ENCODE measurements around the gene KCNIP4. TPM values are rescaled to one million over a fixed set of nuclear protein-coding genes. Genes with fewer than 3 reads are reported as not detected.

Gene KCNIP4
- total and polyA plus RNA-seq, 2 experiments from 2014 or later: 0.65 TPM; not detected in 1

DNA sequence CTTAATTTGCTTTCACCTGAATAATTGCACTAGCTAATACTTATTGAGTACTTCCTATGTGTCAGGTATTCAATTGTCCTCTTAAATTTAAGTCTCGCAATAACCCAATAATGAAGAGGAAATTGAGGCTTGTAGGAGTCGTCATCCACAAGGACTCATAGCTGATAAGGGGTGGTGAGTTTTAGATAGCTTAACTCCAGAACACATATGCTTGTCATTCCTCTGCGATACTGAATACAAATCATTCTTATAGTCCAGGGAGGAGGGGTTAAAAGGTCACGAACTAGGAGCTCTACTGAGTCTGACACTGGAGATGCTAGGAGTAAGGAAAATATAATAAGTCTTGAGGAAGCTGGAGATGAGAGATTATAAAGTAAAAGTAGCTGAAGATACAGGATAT, 1249.8 kb downstream of the KCNIP4 start:
- Histone ChIP-seq H3K79me2 (ENCODE audit: insufficient read depth) (peaks cover 35% of the 10 kb centered on the region), H2AFZ (peak overlapping the region; percentile 99), H3K27ac (no peak overlapping the region), H3K4me3 (no peak overlapping the region), H3K9me2 (ENCODE audit: insufficient read depth) (no peaks in the 10 kb centered on the region), H4K20me1 (ENCODE audit: insufficient read depth) (no peaks in the 10 kb centered on the region), H3K4me1 (ENCODE audit: insufficient read depth) (peaks cover 10% of the 10 kb centered on the region), H3K27me3 (replicated peaks; ENCODE audit: insufficient read depth) (no peaks in the 10 kb centered on the region), H3F3A (ENCODE audit: insufficient read depth) (no peaks in the 10 kb centered on the region), H3K4me2 (ENCODE audit: unreplicated experiment) (peak overlapping the region; percentile 99), H3K9ac (no peak overlapping the region), H3K36me3 (ENCODE audit: low read depth) (no peaks in the 10 kb centered on the region), H3K9me3 (ENCODE audit: low read depth) (no peaks in the 10 kb centered on the region)
- 18 to 24% methylated on average over 4 of the region's 4 CpGs for WGBS, 2 experiments (ENCODE audit: low coverage in 1 of 2, low lambda C conversion rate in 2 of 2, missing lambda C conversion rate in 2 of 2)
- no peak for DNase-seq
- TF ChIP-seq EZH2phosphoT487 (IDR thresholded peaks at IDR 0.05; ENCODE audit: insufficient read depth, low read depth) (no peak), EZH2 (IDR thresholded peaks at IDR 0.05; ENCODE audit: insufficient read depth, poor library complexity, severe bottlenecking) (no peak)
- in situ Hi-C loops (cut with MboI): loop anchor here (25.0 kb wide), 3 partner anchors 262 to 2012 kb away; no protein-coding TSS in a partner anchor

- H3K4me1 ChIP-seq (ENCODE audit: insufficient read depth): peaks cover 10% of the 10 kb centered on the region
- no peaks in the 10 kb centered on the region for H3K36me3 ChIP-seq (ENCODE audit: low read depth)
- TF ChIP-seq EZH2phosphoT487 (IDR thresholded peaks at IDR 0.05; ENCODE audit: insufficient read depth, low read depth): no peak
- no peak for TF ChIP-seq EZH2 (IDR thresholded peaks at IDR 0.05; ENCODE audit: insufficient read depth, poor library complexity, severe bottlenecking)
- H3K4me2 ChIP-seq (ENCODE audit: unreplicated experiment): no peak overlapping the region
- no peak overlapping the region for H3K9ac ChIP-seq
- H3K4me3 ChIP-seq: no peak overlapping the region
- no peaks in the 10 kb centered on the region for H3F3A ChIP-seq (ENCODE audit: insufficient read depth)
- H3K79me2 ChIP-seq (ENCODE audit: insufficient read depth): peaks cover 31% of the 10 kb centered on the region
- H2AFZ ChIP-seq: peak overlapping the region; percentile 99
- WGBS, 2 experiments (ENCODE audit: low coverage in 1 of 2, low lambda C conversion rate in 2 of 2, missing lambda C conversion rate in 2 of 2): 92 to 96% methylated on average over 4 of the region's 4 CpGs
- no peaks in the 10 kb centered on the region for H4K20me1 ChIP-seq (ENCODE audit: insufficient read depth)
- H3K27me3 ChIP-seq (replicated peaks; ENCODE audit: insufficient read depth): no peaks in the 10 kb centered on the region
- in situ Hi-C loops (cut with MboI): loop anchor here (25.0 kb wide), 3 partner anchors 261 to 2011 kb away; no protein-coding TSS in a partner anchor
- peak; percentile 57 for DNase-seq
- no peaks in the 10 kb centered on the region for H3K9me2 ChIP-seq (ENCODE audit: insufficient read depth)
- H3K27ac ChIP-seq: no peak overlapping the region
- H3K9me3 ChIP-seq (ENCODE audit: low read depth): no peaks in the 10 kb centered on the region
These were observed 1250.2 kb downstream of the KCNIP4 start for GRCh38 chr4:20698382-20698781.

GRCh38 chr4:20696815-20697214, 1251.8 kb downstream of the KCNIP4 start:
- 48 to 54% methylated on average over 1 of the region's 1 CpG for WGBS, 2 experiments (ENCODE audit: low coverage in 1 of 2, low lambda C conversion rate in 2 of 2, missing lambda C conversion rate in 2 of 2)
- no peak overlapping the region for H3K9ac ChIP-seq
- no peaks in the 10 kb centered on the region for H3F3A ChIP-seq (ENCODE audit: insufficient read depth)
- no peaks in the 10 kb centered on the region for H3K36me3 ChIP-seq (ENCODE audit: low read depth)
- no peak overlapping the region for H3K4me2 ChIP-seq (ENCODE audit: unreplicated experiment)
- H3K79me2 ChIP-seq (ENCODE audit: insufficient read depth): peaks cover 15% of the 10 kb centered on the region
- no peaks in the 10 kb centered on the region for H3K9me2 ChIP-seq (ENCODE audit: insufficient read depth)
- H3K4me1 ChIP-seq (ENCODE audit: insufficient read depth): peaks cover 10% of the 10 kb centered on the region
- no peaks in the 10 kb centered on the region for H4K20me1 ChIP-seq (ENCODE audit: insufficient read depth)
- in situ Hi-C loops (cut with MboI): loop anchor here (25.0 kb wide), 3 partner anchors 260 to 2010 kb away; no protein-coding TSS in a partner anchor
- TF ChIP-seq EZH2 (IDR thresholded peaks at IDR 0.05; ENCODE audit: insufficient read depth, poor library complexity, severe bottlenecking) (no peak), EZH2phosphoT487 (IDR thresholded peaks at IDR 0.05; ENCODE audit: insufficient read depth, low read depth) (no peak)
- no peak overlapping the region for H3K4me3 ChIP-seq
- H2AFZ ChIP-seq: no peak overlapping the region
- H3K9me3 ChIP-seq (ENCODE audit: low read depth): no peaks in the 10 kb centered on the region
- no peaks in the 10 kb centered on the region for H3K27me3 ChIP-seq (replicated peaks; ENCODE audit: insufficient read depth)
- H3K27ac ChIP-seq: no peak overlapping the region
- DNase-seq: no peak

GRCh38 chr4:20687864-20688263, 1260.7 kb downstream of the KCNIP4 start:
- in situ Hi-C loops (cut with MboI): loop anchor here (25.0 kb wide), 3 partner anchors 251 to 2001 kb away; no protein-coding TSS in a partner anchor
- no peaks in the 10 kb centered on the region for H3K79me2 ChIP-seq (ENCODE audit: insufficient read depth)
- peaks cover 6% of the 10 kb centered on the region for H3K4me1 ChIP-seq (ENCODE audit: insufficient read depth)
- no peaks in the 10 kb centered on the region for H3K36me3 ChIP-seq (ENCODE audit: low read depth)
- no peak overlapping the region for H3K27ac ChIP-seq
- no peaks in the 10 kb centered on the region for H3K9me3 ChIP-seq (ENCODE audit: low read depth)
- H3K27me3 ChIP-seq (replicated peaks; ENCODE audit: insufficient read depth): no peaks in the 10 kb centered on the region
- H2AFZ ChIP-seq: 0 out of 2 replicates have a peak overlapping the region, but pooled peaks have one; percentile 14
- TF ChIP-seq EZH2phosphoT487 (IDR thresholded peaks at IDR 0.05; ENCODE audit: insufficient read depth, low read depth) (no peak), EZH2 (IDR thresholded peaks at IDR 0.05; ENCODE audit: insufficient read depth, poor library complexity, severe bottlenecking) (no peak)
- 0% methylated on average over 3 of the region's 3 CpGs for WGBS, 2 experiments (ENCODE audit: low coverage in 1 of 2, low lambda C conversion rate in 2 of 2, missing lambda C conversion rate in 2 of 2)
- no peak overlapping the region for H3K9ac ChIP-seq
- H3F3A ChIP-seq (ENCODE audit: insufficient read depth): peaks cover 6% of the 10 kb centered on the region; the same call in 1 of the 2 replicates
- no peaks in the 10 kb centered on the region for H4K20me1 ChIP-seq (ENCODE audit: insufficient read depth)
- peak; percentile 91 for DNase-seq
- no peak overlapping the region for H3K4me3 ChIP-seq
- H3K9me2 ChIP-seq (ENCODE audit: insufficient read depth): no peaks in the 10 kb centered on the region
- H3K4me2 ChIP-seq (ENCODE audit: unreplicated experiment): peak overlapping the region; percentile 35

Measured in GM23248 (cell line).